Memory B cell (primary cell): ENCODE results near the gene ZMIZ2.
A peak's percentile ranks its signal among the peaks of the same experiment; 100 is the strongest.

Experiments
- ATAC-seq: fragments of 150-1000 bp; cut with Tn5 transposase; 2 replicates; pipeline ENCODE4 v1.10.0; 2021; ENCODE audit warnings: low read depth, mild to moderate bottlenecking, moderate library complexity
- DNase-seq, 2 donors: peaks; one replicate each; pipeline ENCODE4 v3.0.0; 2022; ENCODE audit warnings: low spot score in 2 of 2
- H3K27ac Mint-ChIP-seq: one replicate; pipeline ENCODE4 v1.8.0; 2022; ENCODE audit warnings: mild to moderate bottlenecking, moderate library complexity, mixed read lengths
- H3K27me3 Mint-ChIP-seq: one replicate; pipeline ENCODE4 v1.8.0; 2022; ENCODE audit warnings: mixed read lengths
- H3K36me3 Mint-ChIP-seq: one replicate; pipeline ENCODE4 v1.8.0; 2022; ENCODE audit warnings: mild to moderate bottlenecking, mixed read lengths
- H3K4me1 Mint-ChIP-seq: one replicate; pipeline ENCODE4 v1.8.0; 2022; ENCODE audit warnings: mixed read lengths
- H3K4me3 Mint-ChIP-seq: one replicate; pipeline ENCODE4 v1.8.0; 2022; ENCODE audit warnings: mild to moderate bottlenecking, moderate library complexity, mixed read lengths
- H3K9me3 Mint-ChIP-seq: one replicate; pipeline ENCODE4 v1.8.0; 2022; ENCODE audit warnings: mixed read lengths

The ZMIZ2 gene

GRCh38 chr7:44757739-44758138 is 9.1 kb downstream of the ZMIZ2 start:
- DNase-seq: no peak
- no peak for ATAC-seq
- no peaks in the 10 kb centered on the region for H3K9me3 Mint-ChIP-seq
- H3K27me3 Mint-ChIP-seq: no peaks in the 10 kb centered on the region
- peaks cover 15% of the 10 kb centered on the region for H3K4me1 Mint-ChIP-seq
- peaks cover 16% of the 10 kb centered on the region for H3K36me3 Mint-ChIP-seq
- H3K4me3 Mint-ChIP-seq: no peak overlapping the region
- H3K27ac Mint-ChIP-seq: no peak overlapping the region

GRCh38 chr7:44759246-44759645 is 10.6 kb downstream of the ZMIZ2 start:
- no peak overlapping the region for H3K27ac Mint-ChIP-seq
- DNase-seq: no peak
- H3K27me3 Mint-ChIP-seq: no peaks in the 10 kb centered on the region
- H3K36me3 Mint-ChIP-seq: peaks cover 23% of the 10 kb centered on the region
- no peaks in the 10 kb centered on the region for H3K9me3 Mint-ChIP-seq
- peaks cover 11% of the 10 kb centered on the region for H3K4me1 Mint-ChIP-seq
- H3K4me3 Mint-ChIP-seq: no peak overlapping the region
- no peak for ATAC-seq

GRCh38 chr7:44760034-44760580 is 11.5 kb downstream of the ZMIZ2 start:
- ATAC-seq (no peak), DNase-seq (no peak)
- H3K9me3 Mint-ChIP-seq: no peaks in the 10 kb centered on the region
- no peak overlapping the region for H3K4me3 Mint-ChIP-seq
- H3K4me1 Mint-ChIP-seq: peaks cover 7% of the 10 kb centered on the region
- H3K27me3 Mint-ChIP-seq: no peaks in the 10 kb centered on the region
- peaks cover 25% of the 10 kb centered on the region for H3K36me3 Mint-ChIP-seq
- H3K27ac Mint-ChIP-seq: no peak overlapping the region

- H3K4me3 Mint-ChIP-seq: no peak overlapping the region
- H3K9me3 Mint-ChIP-seq: no peaks in the 10 kb centered on the region
- no peak overlapping the region for H3K27ac Mint-ChIP-seq
- peaks cover 32% of the 10 kb centered on the region for H3K36me3 Mint-ChIP-seq
- peaks cover 2% of the 10 kb centered on the region for H3K4me1 Mint-ChIP-seq
- H3K27me3 Mint-ChIP-seq: no peaks in the 10 kb centered on the region
- DNase-seq (no peak), ATAC-seq (no peak)
These were observed 12.8 kb downstream of the ZMIZ2 start for GRCh38 chr7:44761207-44762161.

- no peak overlapping the region for H3K27ac Mint-ChIP-seq
- ATAC-seq (no peak), DNase-seq (no peak)
- H3K4me3 Mint-ChIP-seq: no peak overlapping the region
- no peaks in the 10 kb centered on the region for H3K27me3 Mint-ChIP-seq
- H3K36me3 Mint-ChIP-seq: peaks cover 35% of the 10 kb centered on the region
- peaks cover 2% of the 10 kb centered on the region for H3K4me1 Mint-ChIP-seq
- no peaks in the 10 kb centered on the region for H3K9me3 Mint-ChIP-seq
These were observed 13.7 kb downstream of the ZMIZ2 start for GRCh38 chr7:44762300-44762699.

- H3K36me3 Mint-ChIP-seq: peaks cover 35% of the 10 kb centered on the region
- H3K9me3 Mint-ChIP-seq: no peaks in the 10 kb centered on the region
- H3K4me1 Mint-ChIP-seq: peaks cover 7% of the 10 kb centered on the region
- H3K27me3 Mint-ChIP-seq: no peaks in the 10 kb centered on the region
- no peak for ATAC-seq
- no peak overlapping the region for H3K27ac Mint-ChIP-seq
- H3K4me3 Mint-ChIP-seq: no peak overlapping the region
- no peak for DNase-seq
These were observed 14.3 kb downstream of the ZMIZ2 start for GRCh38 chr7:44762726-44763522.

- no peak overlapping the region for H3K27ac Mint-ChIP-seq
- H3K4me1 Mint-ChIP-seq: peaks cover 18% of the 10 kb centered on the region
- DNase-seq: no peak
- ATAC-seq: no peak
- no peaks in the 10 kb centered on the region for H3K27me3 Mint-ChIP-seq
- H3K36me3 Mint-ChIP-seq: peaks cover 37% of the 10 kb centered on the region
- H3K4me3 Mint-ChIP-seq: no peak overlapping the region
- H3K9me3 Mint-ChIP-seq: no peaks in the 10 kb centered on the region
These were observed 15.4 kb downstream of the ZMIZ2 start for GRCh38 chr7:44764081-44764480.

- Mint-ChIP-seq H3K27ac (no peak overlapping the region), H3K4me3 (no peak overlapping the region), H3K9me3 (no peaks in the 10 kb centered on the region), H3K27me3 (no peaks in the 10 kb centered on the region), H3K36me3 (peaks cover 35% of the 10 kb centered on the region), H3K4me1 (peaks cover 27% of the 10 kb centered on the region)
- DNase-seq: no peak
- ATAC-seq: no peak
These were observed 16.3 kb downstream of the ZMIZ2 start for GRCh38 chr7:44764665-44765578.

- H3K27ac Mint-ChIP-seq: no peak overlapping the region
- H3K36me3 Mint-ChIP-seq: peaks cover 31% of the 10 kb centered on the region
- H3K27me3 Mint-ChIP-seq: no peaks in the 10 kb centered on the region
- no peak for DNase-seq
- H3K4me1 Mint-ChIP-seq: peaks cover 33% of the 10 kb centered on the region
- no peaks in the 10 kb centered on the region for H3K9me3 Mint-ChIP-seq
- H3K4me3 Mint-ChIP-seq: no peak overlapping the region
- ATAC-seq: no peak
These were observed 17.1 kb downstream of the ZMIZ2 start for GRCh38 chr7:44765579-44766415.

- H3K9me3 Mint-ChIP-seq: no peaks in the 10 kb centered on the region
- no peaks in the 10 kb centered on the region for H3K27me3 Mint-ChIP-seq
- H3K27ac Mint-ChIP-seq: no peak overlapping the region
- no peak overlapping the region for H3K4me3 Mint-ChIP-seq
- ATAC-seq (no peak), DNase-seq (no peak)
- H3K36me3 Mint-ChIP-seq: peaks cover 31% of the 10 kb centered on the region
- H3K4me1 Mint-ChIP-seq: peaks cover 40% of the 10 kb centered on the region
These were observed 17.8 kb downstream of the ZMIZ2 start for GRCh38 chr7:44766416-44766801.

- ATAC-seq (no peak), DNase-seq (no peak)
- Mint-ChIP-seq H3K4me1 (peaks cover 42% of the 10 kb centered on the region), H3K4me3 (no peak overlapping the region), H3K36me3 (peaks cover 26% of the 10 kb centered on the region), H3K27me3 (no peaks in the 10 kb centered on the region), H3K27ac (peak overlapping the region; percentile 69), H3K9me3 (no peaks in the 10 kb centered on the region)
These were observed 18.7 kb downstream of the ZMIZ2 start for GRCh38 chr7:44767134-44767911.

- DNase-seq (peak; percentile 14 to 45), ATAC-seq (peak; percentile 85)
- H3K4me3 Mint-ChIP-seq: peak overlapping the region; percentile 54
- peaks cover 42% of the 10 kb centered on the region for H3K4me1 Mint-ChIP-seq
- no peaks in the 10 kb centered on the region for H3K27me3 Mint-ChIP-seq
- H3K36me3 Mint-ChIP-seq: peaks cover 22% of the 10 kb centered on the region
- no peaks in the 10 kb centered on the region for H3K9me3 Mint-ChIP-seq
- peak overlapping the region; percentile 69 for H3K27ac Mint-ChIP-seq
These were observed 19.4 kb downstream of the ZMIZ2 start for GRCh38 chr7:44767912-44768627.
